ENCODE measurements around the gene LTA4H.

Gene LTA4H

GRCh38 chr12:95988506-95989275 lies 46.7 kb downstream of the LTA4H start:
- Histone ChIP-seq H3K4me1 (ENCODE audit: insufficient read depth, low read length, poor library complexity, severe bottlenecking) (peaks cover 4% of the 10 kb centered on the region), H3K9me3 (ENCODE audit: insufficient read depth, low read depth, low read length) (no peaks in the 10 kb centered on the region), H3F3A (ENCODE audit: low read depth) (no peaks in the 10 kb centered on the region), H3K36me3 (ENCODE audit: insufficient read depth, low read length) (no peaks in the 10 kb centered on the region), H3K27me3 (ENCODE audit: insufficient read depth, low read length, poor library complexity, severe bottlenecking) (no peaks in the 10 kb centered on the region), H3K9me2 (replicated peaks; ENCODE audit: low read depth, low read length) (no peaks in the 10 kb centered on the region), H3K9ac (ENCODE audit: low read depth, low read length, poor library complexity, severe bottlenecking) (no peak overlapping the region), H3K4me2 (ENCODE audit: low read depth, low read length, poor library complexity, severe bottlenecking) (no peak overlapping the region), H3K4me3 (ENCODE audit: low read length, poor library complexity, severe bottlenecking) (no peak overlapping the region), H3K79me2 (ENCODE audit: insufficient read depth, low read length) (no peaks in the 10 kb centered on the region), H4K20me1 (ENCODE audit: insufficient read depth, low read length, poor library complexity, severe bottlenecking) (no peaks in the 10 kb centered on the region), H2AFZ (ENCODE audit: low read length) (no peak overlapping the region)
- TF ChIP-seq, protein P1, sequence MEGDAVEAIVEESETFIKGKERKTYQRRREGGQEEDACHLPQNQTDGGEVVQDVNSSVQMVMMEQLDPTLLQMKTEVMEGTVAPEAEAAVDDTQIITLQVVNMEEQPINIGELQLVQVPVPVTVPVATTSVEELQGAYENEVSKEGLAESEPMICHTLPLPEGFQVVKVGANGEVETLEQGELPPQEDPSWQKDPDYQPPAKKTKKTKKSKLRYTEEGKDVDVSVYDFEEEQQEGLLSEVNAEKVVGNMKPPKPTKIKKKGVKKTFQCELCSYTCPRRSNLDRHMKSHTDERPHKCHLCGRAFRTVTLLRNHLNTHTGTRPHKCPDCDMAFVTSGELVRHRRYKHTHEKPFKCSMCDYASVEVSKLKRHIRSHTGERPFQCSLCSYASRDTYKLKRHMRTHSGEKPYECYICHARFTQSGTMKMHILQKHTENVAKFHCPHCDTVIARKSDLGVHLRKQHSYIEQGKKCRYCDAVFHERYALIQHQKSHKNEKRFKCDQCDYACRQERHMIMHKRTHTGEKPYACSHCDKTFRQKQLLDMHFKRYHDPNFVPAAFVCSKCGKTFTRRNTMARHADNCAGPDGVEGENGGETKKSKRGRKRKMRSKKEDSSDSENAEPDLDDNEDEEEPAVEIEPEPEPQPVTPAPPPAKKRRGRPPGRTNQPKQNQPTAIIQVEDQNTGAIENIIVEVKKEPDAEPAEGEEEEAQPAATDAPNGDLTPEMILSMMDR (conservative IDR thresholded peaks at IDR 0.05; ENCODE audit: low read length), result no peak

GRCh38 chr12:95986635-95987570 lies 48.5 kb downstream of the LTA4H start:
- H3K4me2 ChIP-seq (ENCODE audit: low read depth, low read length, poor library complexity, severe bottlenecking), result no peak overlapping the region
- H3K9ac ChIP-seq (ENCODE audit: low read depth, low read length, poor library complexity, severe bottlenecking), result no peak overlapping the region
- no peaks in the 10 kb centered on the region for H3F3A ChIP-seq (ENCODE audit: low read depth)
- no peaks in the 10 kb centered on the region for H3K9me2 ChIP-seq (replicated peaks; ENCODE audit: low read depth, low read length)
- TF ChIP-seq, protein P1 (conservative IDR thresholded peaks at IDR 0.05; ENCODE audit: low read length), result no peak
- TF ChIP-seq EZH2phosphoT487 (IDR thresholded peaks at IDR 0.05; ENCODE audit: borderline replicate concordance), result no peak
- H2AFZ ChIP-seq (ENCODE audit: low read length), result no peak overlapping the region
- no peaks in the 10 kb centered on the region for H3K79me2 ChIP-seq (ENCODE audit: insufficient read depth, low read length)
- no peak overlapping the region for H3K4me3 ChIP-seq (ENCODE audit: low read length, poor library complexity, severe bottlenecking)
- H3K27me3 ChIP-seq (ENCODE audit: insufficient read depth, low read length, poor library complexity, severe bottlenecking), result no peaks in the 10 kb centered on the region
- no peaks in the 10 kb centered on the region for H3K36me3 ChIP-seq (ENCODE audit: insufficient read depth, low read length)
- H3K9me3 ChIP-seq (ENCODE audit: insufficient read depth, low read depth, low read length), result no peaks in the 10 kb centered on the region
- H3K4me1 ChIP-seq (ENCODE audit: insufficient read depth, low read length, poor library complexity, severe bottlenecking), result peaks cover 4% of the 10 kb centered on the region
- no peaks in the 10 kb centered on the region for H4K20me1 ChIP-seq (ENCODE audit: insufficient read depth, low read length, poor library complexity, severe bottlenecking)

GRCh38 chr12:95984682-95985081 lies 50.7 kb downstream of the LTA4H start:
- H3K4me1 ChIP-seq (ENCODE audit: insufficient read depth, low read length, poor library complexity, severe bottlenecking), result peaks cover 2% of the 10 kb centered on the region
- H3F3A ChIP-seq (ENCODE audit: low read depth), result no peaks in the 10 kb centered on the region
- TF ChIP-seq EZH2phosphoT487 (IDR thresholded peaks at IDR 0.05; ENCODE audit: borderline replicate concordance), result no peak
- TF ChIP-seq, protein P1 (conservative IDR thresholded peaks at IDR 0.05; ENCODE audit: low read length), result no peak
- no peaks in the 10 kb centered on the region for H3K9me3 ChIP-seq (ENCODE audit: insufficient read depth, low read depth, low read length)
- H3K36me3 ChIP-seq (ENCODE audit: insufficient read depth, low read length), result no peaks in the 10 kb centered on the region
- H3K9me2 ChIP-seq (replicated peaks; ENCODE audit: low read depth, low read length), result no peaks in the 10 kb centered on the region
- no peaks in the 10 kb centered on the region for H4K20me1 ChIP-seq (ENCODE audit: insufficient read depth, low read length, poor library complexity, severe bottlenecking)
- H3K79me2 ChIP-seq (ENCODE audit: insufficient read depth, low read length), result no peaks in the 10 kb centered on the region
- no peak overlapping the region for H3K9ac ChIP-seq (ENCODE audit: low read depth, low read length, poor library complexity, severe bottlenecking)
- H3K4me3 ChIP-seq (ENCODE audit: low read length, poor library complexity, severe bottlenecking), result no peak overlapping the region
- no peaks in the 10 kb centered on the region for H3K27me3 ChIP-seq (ENCODE audit: insufficient read depth, low read length, poor library complexity, severe bottlenecking)
- no peak overlapping the region for H3K4me2 ChIP-seq (ENCODE audit: low read depth, low read length, poor library complexity, severe bottlenecking)
- no peak overlapping the region for H2AFZ ChIP-seq (ENCODE audit: low read length)

Data from Loucy (cell line).